Ishikawa (cell line): ENCODE results near the gene OGDHL.

Experiments
- CEBPB ChIP-seq: IDR thresholded peaks from 2 replicates; pipeline ENCODE4 v1.6.1; 2012
- EGR1 ChIP-seq: IDR thresholded peaks from 2 replicates; pipeline ENCODE4 v1.6.1; 2012
- EP300 ChIP-seq: IDR thresholded peaks from 2 replicates; pipeline ENCODE4 v1.6.1; 2012; ENCODE audit warnings: borderline replicate concordance
- FOXM1 ChIP-seq: IDR thresholded peaks from 2 replicates; pipeline ENCODE4 v1.6.1; 2012; ENCODE audit warnings: low read depth, borderline replicate concordance
- MAX ChIP-seq: IDR thresholded peaks from 2 replicates; pipeline ENCODE4 v1.6.1; 2012
- NFIC ChIP-seq: IDR thresholded peaks from 2 replicates; pipeline ENCODE4 v1.6.1; 2012
- RAD21 ChIP-seq: IDR thresholded peaks from 2 replicates; pipeline ENCODE4 v1.6.1; 2012; ENCODE audit warnings: low read depth
- REST ChIP-seq: IDR thresholded peaks from 2 replicates; pipeline ENCODE4 v1.6.1; 2012; ENCODE audit warnings: low read depth, mild to moderate bottlenecking
- TAF1 ChIP-seq: IDR thresholded peaks from 2 replicates; pipeline ENCODE4 v1.6.1; 2012; ENCODE audit warnings: low read depth, mild to moderate bottlenecking
- USF1 ChIP-seq: IDR thresholded peaks from 2 replicates; pipeline ENCODE4 v1.6.1; 2012
- YY1 ChIP-seq: IDR thresholded peaks from 2 replicates; pipeline ENCODE4 v1.6.1; 2012; ENCODE audit warnings: low read depth

- no peak for TF ChIP-seq YY1
- no peak for TF ChIP-seq CEBPB
- TF ChIP-seq FOXM1 = no peak
- TF ChIP-seq RAD21 = no peak
- no peak for TF ChIP-seq TAF1
- no peak for TF ChIP-seq REST
- TF ChIP-seq EGR1 = no peak
- no peak for TF ChIP-seq EP300
- no peak for TF ChIP-seq NFIC
- TF ChIP-seq MAX = no peak
- TF ChIP-seq USF1 = no peak
These were observed 73.2 kb downstream of the OGDHL start for GRCh38 chr10:49688920-49689319.
